Natural killer cell (primary cell): ENCODE data around the gene DNMT3L. TPM values are rescaled to one million over a fixed set of nuclear protein-coding genes. Genes with fewer than 3 reads are reported as not detected.
A peak's percentile ranks its signal among the peaks of the same experiment; 100 is the strongest.

Experiments
- ATAC-seq, 3 donors: fragments of 150-1000 bp in 2 of 3; fragments of 200-7000 bp in 1 of 3; cut with Tn5 transposase; 1 replicate in 1 of 3; 2 replicates in 2 of 3; pipeline ENCODE4 v1.10.0; 2021; ENCODE audit warnings: mild to moderate bottlenecking in 2 of 3, moderate library complexity in 2 of 3
- DNase-seq, 2 donors: peaks; one replicate each; pipeline versions ENCODE4 v3.0.0 to v3.0.0-alpha.2; 2013 to 2021; ENCODE audit warnings: mixed read lengths in 1 of 2
- H3K27ac ChIP-seq: one replicate; pipeline ENCODE4 v1.5.1; 2013; ENCODE audit warnings: mild to moderate bottlenecking, low read length
- H3K27me3 ChIP-seq: one replicate; pipeline ENCODE4 v1.6.1; 2013; ENCODE audit warnings: low read length; ENCODE audit not compliant: control insufficient read depth, insufficient read depth
- H3K36me3 ChIP-seq: one replicate; pipeline ENCODE4 v1.6.1; 2013; ENCODE audit warnings: low read length; ENCODE audit not compliant: control insufficient read depth, insufficient read depth
- H3K4me1 ChIP-seq: one replicate; pipeline ENCODE4 v1.6.1; 2013; ENCODE audit warnings: low read length; ENCODE audit not compliant: control insufficient read depth, insufficient read depth
- H3K4me3 ChIP-seq: one replicate; pipeline ENCODE4 v1.5.1; 2013; ENCODE audit warnings: low read length
- H3K9me3 ChIP-seq: one replicate; pipeline ENCODE4 v1.6.1; 2013; ENCODE audit warnings: low read length; ENCODE audit not compliant: control insufficient read depth, insufficient read depth
- H3K27ac Mint-ChIP-seq, 2 donors: one replicate each; pipeline ENCODE4 v1.8.0; 2022; ENCODE audit warnings: mild to moderate bottlenecking in 2 of 2, mixed read lengths in 2 of 2, moderate library complexity in 1 of 2
- H3K27me3 Mint-ChIP-seq, 2 donors: one replicate each; pipeline ENCODE4 v1.8.0; 2022; ENCODE audit warnings: low read depth in 2 of 2, mixed read lengths in 2 of 2
- H3K36me3 Mint-ChIP-seq: one replicate; pipeline ENCODE4 v1.8.0; 2022; ENCODE audit warnings: mixed read lengths
- H3K4me1 Mint-ChIP-seq, 2 donors: one replicate each; pipeline ENCODE4 v1.8.0; 2022; ENCODE audit warnings: mixed read lengths in 2 of 2
- H3K4me3 Mint-ChIP-seq: one replicate; pipeline ENCODE4 v1.8.0; 2022; ENCODE audit warnings: mild to moderate bottlenecking, moderate library complexity, mixed read lengths
- H3K9me3 Mint-ChIP-seq, 2 donors: one replicate each; pipeline ENCODE4 v1.8.0; 2022; ENCODE audit warnings: mixed read lengths in 2 of 2
- CTCF ChIP-seq: fragments of 200-600 bp; IDR thresholded peaks from one replicate; pipeline ENCODE4 v1.8.0; 2022; ENCODE audit warnings: antibody characterized with exemption
- WGBS: methylation state at CpG from one replicate; pipeline ENCODE4 v1.1.7; 2013; ENCODE audit warnings: missing lambda C conversion rate; ENCODE audit not compliant: insufficient coverage; 5-methylcytosine and 5-hydroxymethylcytosine counted together
- intact Hi-C: fragments of 100-400 bp; cut with micrococcal nuclease; formaldehyde crosslinking; loops from one replicate; pipeline ENCODE4 v1.14.2; 2022
- total RNA-seq, 4 donors: library from RNA; stranded (reverse); fragments of 120-200 nt in 1 of 4; gene quantifications; one replicate each; pipeline versions ENCODE4 v1.2.3 to v1.2.4, GENCODE V29; 2013 to 2022

The DNMT3L gene
- total RNA-seq, 3 donors from 2014 or later (not counting 1 experiment from before 2014, with no cell fraction given): not detected

DNA sequence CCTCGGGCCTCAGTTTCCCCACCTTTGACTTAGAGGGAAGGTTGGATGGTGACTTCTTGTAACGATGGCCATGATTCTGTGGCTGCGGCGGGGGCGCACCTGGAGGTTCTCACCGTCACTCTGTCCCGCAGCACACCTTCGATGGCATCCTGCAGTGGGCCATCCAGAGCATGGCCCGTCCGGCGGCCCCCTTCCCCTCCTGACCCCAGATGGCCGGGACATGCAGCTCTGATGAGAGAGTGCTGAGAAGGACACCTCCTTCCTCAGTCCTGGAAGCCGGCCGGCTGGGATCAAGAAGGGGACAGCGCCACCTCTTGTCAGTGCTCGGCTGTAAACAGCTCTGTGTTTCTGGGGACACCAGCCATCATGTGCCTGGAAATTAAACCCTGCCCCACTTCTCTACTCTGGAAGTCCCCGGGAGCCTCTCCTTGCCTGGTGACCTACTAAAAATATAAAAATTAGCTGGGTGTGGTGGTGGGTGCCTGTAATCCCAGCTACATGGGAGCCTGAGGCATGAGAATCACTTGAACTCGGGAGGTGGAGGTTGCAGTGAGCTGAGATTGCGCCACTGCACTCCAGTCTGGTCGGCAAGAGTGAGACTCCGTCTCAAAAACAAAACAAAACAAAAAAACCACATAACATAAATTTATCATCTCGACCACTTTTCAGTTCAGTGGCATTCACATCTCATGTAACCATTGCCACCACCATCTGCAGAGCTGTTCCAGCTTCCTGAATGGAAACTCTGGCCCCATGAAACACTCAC lies 36.0 kb upstream of the DNMT3L start:
- peak; percentile 62 to 88 for DNase-seq
- Mint-ChIP-seq H3K4me1 (peaks cover 11 to 43% of the 10 kb centered on the region in 2 donors), H3K27me3 (no peaks in the 10 kb centered on the region), H3K27ac (peak overlapping the region; percentile 38 to 73), H3K9me3 (no peaks in the 10 kb centered on the region), H3K4me3 (peak overlapping the region; percentile 78), H3K36me3 (no peaks in the 10 kb centered on the region)
- peak overlapping the region; percentile 24 for H3K27ac ChIP-seq
- no peaks in the 10 kb centered on the region for H3K27me3 ChIP-seq
- WGBS: 26% methylated on average over 21 of the region's 22 CpGs
- H3K4me1 ChIP-seq: peaks cover 65% of the 10 kb centered on the region
- intact Hi-C loops: no loop called here
- TF ChIP-seq CTCF: peak; percentile 75
- H3K9me3 ChIP-seq: no peaks in the 10 kb centered on the region
- H3K36me3 ChIP-seq: no peaks in the 10 kb centered on the region
- ATAC-seq: peak; percentile 58 to 65 (median 60)
- no peak overlapping the region for H3K4me3 ChIP-seq

DNA sequence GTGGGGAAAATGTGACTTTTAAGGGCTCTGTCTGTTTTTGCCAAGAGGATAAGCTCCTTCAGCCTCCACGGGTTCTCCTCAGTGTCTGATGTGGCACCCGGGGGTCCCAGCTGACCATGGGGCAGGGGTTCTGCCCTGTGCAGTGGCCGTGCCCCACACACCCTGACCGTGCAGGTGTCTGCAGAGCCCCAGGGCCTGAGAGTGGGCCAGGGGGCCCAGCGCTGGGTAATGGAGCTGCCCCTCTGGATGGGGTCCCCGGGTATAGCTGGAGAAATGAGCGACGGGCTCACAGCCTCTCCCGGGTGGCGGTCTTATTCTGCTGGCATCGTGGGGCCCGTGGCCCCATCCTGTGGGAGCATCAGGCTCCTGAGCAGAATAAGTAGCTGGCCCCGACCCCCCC lies 35.2 kb upstream of the DNMT3L start:
- Histone ChIP-seq H3K27ac (no peak overlapping the region), H3K36me3 (no peaks in the 10 kb centered on the region), H3K4me1 (peaks cover 57% of the 10 kb centered on the region), H3K27me3 (no peaks in the 10 kb centered on the region), H3K4me3 (no peak overlapping the region), H3K9me3 (no peaks in the 10 kb centered on the region)
- Mint-ChIP-seq H3K27me3 (no peaks in the 10 kb centered on the region), H3K4me3 (no peak overlapping the region), H3K4me1 (peaks cover 11 to 38% of the 10 kb centered on the region in 2 donors), H3K9me3 (no peaks in the 10 kb centered on the region), H3K27ac (no peak overlapping the region), H3K36me3 (no peaks in the 10 kb centered on the region)
- DNase-seq: no peak
- no peak for TF ChIP-seq CTCF
- intact Hi-C loops: no loop called here
- WGBS: 85% methylated on average over 13 of the region's 13 CpGs
- no peak for ATAC-seq

DNA sequence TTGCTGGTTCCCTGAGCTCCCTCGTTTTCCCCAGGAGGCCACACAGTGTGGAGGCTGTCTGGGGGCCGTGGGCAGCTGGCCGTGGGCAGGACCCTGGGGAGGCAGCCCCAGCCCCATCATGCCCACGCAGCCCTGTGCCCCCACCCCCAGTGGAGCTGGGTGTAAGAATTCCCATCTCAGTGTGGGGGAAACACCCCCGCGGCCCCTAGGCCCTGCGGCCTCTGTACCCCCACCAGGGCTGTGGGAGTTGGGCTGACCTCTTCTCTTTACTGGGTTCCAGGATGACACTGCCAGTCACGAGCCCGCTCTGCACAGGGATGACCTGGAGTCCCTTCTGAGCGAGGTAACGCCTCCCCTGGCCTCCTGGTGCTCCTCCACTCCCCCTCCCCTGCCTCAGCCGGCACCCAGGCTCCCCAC lies 34.4 kb upstream of the DNMT3L start:
- no peaks in the 10 kb centered on the region for H3K36me3 Mint-ChIP-seq
- intact Hi-C loops: no loop called here
- ATAC-seq (no peak), DNase-seq (no peak)
- TF ChIP-seq CTCF: no peak
- H3K27ac Mint-ChIP-seq: no peak overlapping the region
- no peak overlapping the region for H3K4me3 ChIP-seq
- 80% methylated on average over 12 of the region's 12 CpGs for WGBS
- no peak overlapping the region for H3K27ac ChIP-seq
- H3K27me3 Mint-ChIP-seq: no peaks in the 10 kb centered on the region
- H3K4me1 ChIP-seq: peaks cover 49% of the 10 kb centered on the region
- H3K4me1 Mint-ChIP-seq: peaks cover 11 to 30% of the 10 kb centered on the region in 2 donors
- H3K9me3 ChIP-seq: no peaks in the 10 kb centered on the region
- H3K27me3 ChIP-seq: no peaks in the 10 kb centered on the region
- no peaks in the 10 kb centered on the region for H3K9me3 Mint-ChIP-seq
- no peak overlapping the region for H3K4me3 Mint-ChIP-seq
- H3K36me3 ChIP-seq: no peaks in the 10 kb centered on the region

DNA sequence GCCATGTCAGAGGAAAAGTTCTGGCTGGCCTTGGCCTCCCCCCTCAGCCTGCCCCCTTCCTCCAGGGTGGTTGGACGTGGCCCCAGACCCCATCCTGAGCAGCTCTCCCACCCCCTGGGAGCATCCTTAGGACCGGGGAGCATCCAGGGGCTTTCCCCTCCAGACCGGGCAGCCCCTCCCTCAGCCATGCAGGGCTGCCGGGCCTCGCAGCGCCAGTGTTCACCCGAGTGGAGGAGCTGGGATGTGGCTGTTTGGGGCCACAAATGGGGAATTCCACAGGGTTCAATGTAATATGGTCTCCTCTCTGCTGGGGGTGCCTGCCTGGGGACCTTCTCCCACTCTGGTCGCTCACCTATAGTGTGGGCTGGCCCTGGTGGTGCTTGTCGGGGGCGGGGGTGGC lies 33.9 kb upstream of the DNMT3L start:
- H3K9me3 ChIP-seq: no peaks in the 10 kb centered on the region
- ATAC-seq: no peak
- H3K27me3 ChIP-seq: no peaks in the 10 kb centered on the region
- TF ChIP-seq CTCF: no peak
- no peaks in the 10 kb centered on the region for H3K9me3 Mint-ChIP-seq
- intact Hi-C loops: no loop called here
- no peak overlapping the region for H3K27ac Mint-ChIP-seq
- no peak overlapping the region for H3K27ac ChIP-seq
- peaks cover 45% of the 10 kb centered on the region for H3K4me1 ChIP-seq
- 75% methylated on average over 8 of the region's 10 CpGs for WGBS
- no peaks in the 10 kb centered on the region for H3K36me3 ChIP-seq
- no peaks in the 10 kb centered on the region for H3K36me3 Mint-ChIP-seq
- no peak overlapping the region for H3K4me3 ChIP-seq
- peak in 1 of 2 donors; percentile 33 for DNase-seq
- peaks cover 11 to 25% of the 10 kb centered on the region in 2 donors for H3K4me1 Mint-ChIP-seq
- no peak overlapping the region for H3K4me3 Mint-ChIP-seq
- no peaks in the 10 kb centered on the region for H3K27me3 Mint-ChIP-seq
